GM21576 (cell line): Measurements from ENCODE around the gene WASF2.

Experiments used
- ATAC-seq: cut with Tn5 transposase; IDR thresholded peaks from one replicate; pipeline ENCODE4 v1.9.1; 2021; ENCODE audit warnings: mild to moderate bottlenecking, moderate library complexity; ENCODE audit not compliant: unreplicated experiment

WASF2 gene

DNA sequence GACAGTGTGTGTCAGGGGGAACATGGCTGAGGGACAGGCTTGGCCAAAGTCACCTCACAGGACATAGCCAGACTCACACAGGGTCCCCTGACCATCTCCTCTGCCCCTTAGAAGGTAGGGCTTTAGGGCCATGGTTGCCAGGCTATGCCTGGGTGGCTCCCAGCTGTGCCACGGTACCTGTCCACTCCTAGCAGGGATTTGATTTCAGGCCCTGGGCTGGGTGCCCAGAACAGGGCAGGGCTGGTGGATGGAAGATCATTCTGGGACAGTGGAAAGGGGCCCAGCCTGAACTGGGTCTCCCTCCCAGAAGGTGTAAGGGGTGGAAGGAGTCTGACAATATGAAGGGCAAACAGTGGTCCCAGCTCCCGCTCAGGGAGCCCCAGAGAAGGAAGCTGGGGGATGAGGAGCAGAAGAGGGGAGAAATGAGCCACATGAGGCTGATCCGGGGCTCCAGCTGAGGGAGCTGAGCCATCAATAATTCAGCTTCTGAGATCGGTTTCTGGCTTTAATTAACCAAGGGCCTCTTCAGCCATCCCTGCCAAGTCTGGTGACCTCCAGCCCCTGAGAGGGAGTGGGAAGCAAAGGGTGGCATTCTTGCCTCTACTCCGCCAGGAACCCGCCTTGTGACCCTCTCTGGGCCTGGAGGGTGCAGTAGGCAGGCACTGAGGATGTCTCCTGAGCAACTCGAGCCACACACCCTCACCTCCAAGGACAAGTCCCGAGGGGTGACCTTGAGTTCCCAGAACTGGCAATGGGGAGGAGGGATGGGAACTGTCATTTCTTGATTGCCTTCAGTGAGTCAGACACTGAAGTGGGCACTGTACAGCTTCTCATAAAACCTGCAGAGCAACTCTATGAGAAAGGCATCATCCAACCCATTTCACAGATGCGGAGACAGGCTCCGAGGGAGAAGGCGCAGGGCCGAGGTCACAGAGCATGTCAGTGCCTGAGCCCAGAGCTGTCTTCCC, 108.9 kb downstream of the WASF2 start:
- ATAC-seq, result no peak

DNA sequence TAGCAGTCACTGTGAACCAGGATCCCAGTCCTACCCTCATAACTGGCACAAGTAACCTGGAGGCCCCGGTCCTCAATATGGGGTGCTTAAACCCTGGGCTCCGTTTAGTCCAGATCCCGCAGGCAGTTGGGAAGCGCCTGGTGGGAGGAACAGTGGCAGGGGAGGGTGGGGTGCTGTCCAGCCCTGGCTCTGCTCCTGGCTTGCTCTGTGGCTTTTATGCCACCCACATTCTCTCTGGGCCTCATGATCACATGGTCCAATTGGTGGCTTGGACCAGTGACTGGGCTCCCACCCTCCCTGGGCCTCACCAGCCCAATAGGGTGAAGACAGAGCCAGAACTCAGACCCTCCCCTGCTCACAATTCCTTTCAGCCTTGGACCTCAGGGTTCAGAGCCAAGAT, 109.7 kb downstream of the WASF2 start:
- no peak for ATAC-seq

DNA sequence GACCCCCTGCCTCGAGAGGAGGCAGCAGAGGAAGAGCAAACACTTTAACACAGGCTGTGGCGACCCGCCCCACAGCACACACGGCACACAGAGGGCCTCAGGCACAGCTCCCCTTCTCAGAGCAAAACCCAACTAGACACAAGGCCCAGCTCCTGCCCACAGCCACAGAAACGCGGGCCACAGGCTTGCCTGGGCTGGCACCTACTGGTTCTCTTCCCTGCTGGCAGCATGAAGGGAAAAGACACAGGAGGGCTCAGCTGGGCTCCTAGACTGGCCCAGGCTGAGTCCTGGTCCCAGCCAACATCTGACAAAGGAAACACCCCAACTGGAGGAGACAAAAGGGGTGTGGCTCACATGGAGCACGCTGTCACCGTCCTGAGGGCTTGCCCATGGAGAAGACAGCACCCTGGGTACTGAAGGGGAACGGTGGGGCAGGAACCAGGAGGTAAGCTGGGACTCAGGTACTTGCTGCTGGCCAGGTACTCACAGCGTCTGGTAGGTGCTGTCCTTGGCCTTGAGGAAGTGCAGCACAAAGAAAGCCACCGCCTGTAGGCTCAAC, 110.3 kb downstream of the WASF2 start:
- no peak for ATAC-seq

DNA sequence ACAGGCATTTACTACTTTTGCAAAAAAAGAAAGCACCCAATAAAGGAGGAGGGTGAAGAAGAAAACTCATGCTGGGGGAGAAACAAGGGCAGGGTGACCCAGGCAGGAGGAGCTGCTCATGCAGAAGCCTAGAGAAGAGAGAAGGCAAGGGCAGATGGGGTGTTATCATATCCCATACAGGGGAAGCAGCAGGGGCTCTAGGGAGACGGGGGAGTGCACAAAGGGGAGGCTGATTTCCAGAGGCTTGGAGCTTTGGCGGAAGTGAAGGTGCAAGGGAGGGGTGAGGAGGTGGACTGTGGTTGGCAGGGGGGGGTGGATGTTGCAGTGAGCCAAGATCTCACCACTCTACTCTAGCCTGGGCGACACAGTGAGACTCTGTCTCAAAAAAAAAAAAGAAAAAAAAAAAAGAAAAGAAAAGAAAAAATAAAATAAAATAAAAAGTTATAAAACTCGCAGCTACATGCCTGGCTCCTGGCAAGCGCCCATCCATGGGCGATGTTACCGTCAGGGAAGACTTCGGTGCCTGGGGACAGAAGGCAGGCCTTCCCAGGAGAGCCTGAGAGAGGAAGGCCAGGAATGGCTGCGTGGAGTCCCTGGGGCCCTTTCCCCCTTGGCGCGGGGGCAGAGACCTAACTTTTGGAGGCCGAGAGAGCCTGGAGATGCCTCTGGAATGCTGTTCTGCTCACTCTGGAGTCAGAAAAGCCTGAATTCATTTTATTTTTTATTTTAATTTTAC, 112.0 kb downstream of the WASF2 start:
- ATAC-seq, result no peak

DNA sequence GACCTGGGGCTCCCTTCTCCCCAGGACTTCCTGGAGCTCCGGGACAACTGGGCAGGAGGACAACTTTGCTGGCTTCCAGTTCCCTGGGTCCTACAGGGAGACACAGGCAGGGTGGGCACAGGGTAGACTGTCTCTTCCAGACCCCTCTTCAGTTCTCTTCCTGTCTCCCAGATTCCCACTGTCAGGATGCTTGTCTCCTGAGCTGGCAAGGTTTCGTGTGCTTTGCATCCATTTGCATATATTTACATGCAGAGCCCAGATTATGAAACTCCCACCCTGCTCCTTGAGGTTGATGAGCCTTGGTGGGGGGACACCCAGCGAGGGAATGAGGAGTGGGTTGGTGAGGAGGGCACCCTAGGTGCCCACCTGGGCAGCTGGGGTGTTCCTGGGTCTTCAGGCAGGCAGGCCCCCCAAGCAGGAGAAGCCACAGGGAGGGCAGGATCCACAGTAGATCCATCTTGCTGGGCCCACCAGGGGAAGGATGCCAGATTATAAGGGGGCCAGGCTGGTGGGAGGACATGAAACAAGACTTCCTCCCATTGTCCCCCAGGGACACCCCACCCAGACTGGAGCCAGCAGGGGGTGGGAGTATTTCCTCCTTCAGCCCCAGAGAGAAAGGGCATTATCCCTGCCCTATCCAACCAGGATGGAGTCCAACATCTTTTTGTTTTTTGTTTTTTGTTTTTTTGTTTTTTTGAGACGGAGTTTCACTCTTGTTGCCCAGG, 115.4 kb downstream of the WASF2 start, which contains the start of gene FCN3:
FCN3 (minus strand) TSS at position 463 of the 725 bp plus-strand sequence; CDS start at position 457, 6 bp downstream.
- ATAC-seq, result no peak

DNA sequence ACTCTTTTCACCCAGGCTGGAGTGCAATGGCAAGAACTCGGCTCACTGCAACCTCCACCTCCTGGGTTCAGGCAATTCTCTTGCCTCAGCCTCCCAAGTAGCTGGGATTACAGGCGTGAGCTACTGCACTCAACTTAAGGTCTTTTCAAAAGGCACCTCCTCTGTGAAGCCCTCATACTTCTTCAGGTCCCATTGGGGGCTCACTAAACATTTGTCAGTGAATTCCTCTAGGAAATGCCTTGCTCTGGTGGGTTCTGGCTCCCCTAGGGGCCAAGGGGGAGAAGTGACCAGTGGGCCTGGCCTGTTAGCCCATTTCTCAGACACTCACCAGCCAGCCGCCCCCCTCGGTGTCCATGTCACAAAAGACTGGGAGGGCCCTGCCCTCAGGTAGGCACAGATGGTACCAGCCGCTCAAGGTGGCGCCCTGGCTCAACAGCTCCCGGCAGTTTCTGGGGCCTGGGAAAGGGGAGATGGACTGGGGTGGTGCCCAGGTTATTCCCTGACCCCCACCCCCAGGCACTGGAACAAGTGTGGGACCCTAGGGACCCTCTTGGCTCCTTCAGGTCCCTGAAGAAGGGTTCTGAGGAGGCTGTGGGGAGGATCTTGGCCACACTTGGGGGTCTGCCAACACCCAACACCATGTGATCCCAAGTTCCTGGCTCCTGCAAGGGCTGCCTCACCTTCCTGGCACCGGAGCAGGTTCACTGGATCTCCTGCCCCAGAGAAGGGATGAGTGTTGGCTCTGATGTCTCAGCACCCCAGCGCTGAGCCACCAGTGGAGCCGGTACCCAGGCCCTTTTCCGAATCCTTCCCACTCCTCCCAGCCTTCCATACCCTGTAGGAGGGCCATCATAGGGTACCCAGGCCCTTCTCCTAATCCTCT, 116.9 kb downstream of the WASF2 start:
- ATAC-seq, result no peak

DNA sequence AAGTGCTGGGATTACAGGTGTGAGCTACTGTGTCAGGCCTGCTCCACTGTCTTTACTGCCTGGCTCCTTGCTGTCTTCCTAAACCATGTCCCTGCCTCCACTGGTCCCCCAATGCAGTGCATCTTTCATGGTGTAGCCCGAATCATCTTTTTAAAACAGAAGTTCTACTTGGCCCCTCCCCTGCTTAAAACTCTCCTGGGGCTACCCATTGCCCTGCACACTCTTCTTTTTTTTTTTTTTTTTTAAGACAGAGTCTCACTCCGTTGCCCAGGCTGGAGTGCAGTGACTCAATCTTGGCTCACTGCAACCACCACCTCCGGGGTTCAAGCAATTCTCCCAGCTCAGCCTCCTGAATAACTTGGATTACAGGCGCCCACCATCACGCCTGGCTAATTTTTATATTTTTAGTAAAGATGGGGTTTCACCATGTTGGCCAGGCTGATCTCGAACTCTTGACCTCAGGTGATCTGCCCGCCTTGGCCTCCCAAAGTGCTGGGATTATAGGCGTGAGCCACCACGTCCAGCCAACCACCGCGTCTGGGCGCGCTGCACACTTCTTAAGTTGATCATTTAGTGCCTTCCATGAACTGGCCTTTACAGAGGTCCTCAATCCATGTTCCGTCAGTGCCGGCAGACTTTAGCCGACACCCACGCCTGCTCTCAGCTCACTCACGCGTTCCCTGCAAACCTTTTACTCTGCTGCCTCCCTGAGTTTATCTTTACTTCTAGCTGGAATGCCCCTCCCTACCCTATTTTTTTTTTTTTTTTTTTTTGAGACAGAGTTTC, 117.8 kb downstream of the WASF2 start:
- no peak for ATAC-seq

DNA sequence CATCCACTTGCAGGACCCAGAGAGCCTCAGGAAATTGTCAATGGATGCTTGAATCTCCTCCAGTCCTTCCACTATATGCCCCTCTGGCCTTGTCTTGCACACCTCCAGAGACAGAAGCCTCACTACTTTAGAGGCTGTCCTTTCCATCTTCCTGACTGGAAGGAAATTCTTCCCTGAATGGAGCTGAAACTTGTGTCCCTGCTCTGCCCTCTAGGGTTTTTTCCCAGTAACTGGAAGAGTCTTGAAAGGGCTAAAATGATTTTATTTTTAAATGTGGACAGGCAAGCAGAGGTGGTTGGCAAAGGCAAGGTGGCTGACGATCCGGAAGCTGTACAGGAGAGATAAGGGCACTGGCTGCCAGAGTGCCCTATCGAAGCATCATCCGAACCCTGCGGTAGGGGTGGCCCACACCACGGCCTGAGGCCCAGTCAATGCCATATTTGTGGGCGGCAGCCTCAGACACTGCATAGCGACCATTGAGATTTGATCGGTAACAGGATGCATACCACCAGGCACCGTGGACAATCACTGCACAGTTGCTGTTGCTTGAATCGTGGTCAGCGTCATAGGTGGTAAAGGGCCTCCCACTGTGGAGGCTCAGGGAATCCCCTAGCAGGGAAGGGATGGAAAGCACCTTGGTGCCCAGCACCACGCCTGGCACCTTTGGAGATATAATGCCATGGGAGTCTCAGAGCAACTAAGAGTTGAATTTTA, 120.9 kb downstream of the WASF2 start:
- ATAC-seq, result no peak

DNA sequence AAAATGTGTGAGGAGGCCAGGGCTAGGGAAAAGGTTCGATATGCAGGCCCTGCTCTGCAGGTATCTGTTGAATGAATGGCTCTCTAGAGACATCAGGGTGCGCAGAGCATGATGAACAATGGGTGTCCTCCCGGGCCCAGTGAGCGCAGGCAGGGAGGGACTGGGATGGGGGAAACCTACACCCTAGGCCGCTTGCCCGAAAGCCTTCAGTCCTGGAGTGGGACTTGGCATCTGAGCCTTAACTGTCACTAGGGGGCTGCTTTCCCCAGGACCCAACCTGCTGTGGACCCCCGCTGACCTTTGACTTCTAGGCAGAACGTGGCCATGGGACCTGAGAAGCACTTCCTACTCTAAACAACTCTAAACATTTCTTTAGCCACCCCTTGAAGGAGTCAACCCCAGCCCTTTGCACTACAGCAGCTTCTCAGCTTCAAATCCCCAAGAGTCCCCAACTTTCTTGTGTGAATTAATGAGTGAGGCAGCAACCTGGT, 122.8 kb downstream of the WASF2 start:
- ATAC-seq, result no peak

DNA sequence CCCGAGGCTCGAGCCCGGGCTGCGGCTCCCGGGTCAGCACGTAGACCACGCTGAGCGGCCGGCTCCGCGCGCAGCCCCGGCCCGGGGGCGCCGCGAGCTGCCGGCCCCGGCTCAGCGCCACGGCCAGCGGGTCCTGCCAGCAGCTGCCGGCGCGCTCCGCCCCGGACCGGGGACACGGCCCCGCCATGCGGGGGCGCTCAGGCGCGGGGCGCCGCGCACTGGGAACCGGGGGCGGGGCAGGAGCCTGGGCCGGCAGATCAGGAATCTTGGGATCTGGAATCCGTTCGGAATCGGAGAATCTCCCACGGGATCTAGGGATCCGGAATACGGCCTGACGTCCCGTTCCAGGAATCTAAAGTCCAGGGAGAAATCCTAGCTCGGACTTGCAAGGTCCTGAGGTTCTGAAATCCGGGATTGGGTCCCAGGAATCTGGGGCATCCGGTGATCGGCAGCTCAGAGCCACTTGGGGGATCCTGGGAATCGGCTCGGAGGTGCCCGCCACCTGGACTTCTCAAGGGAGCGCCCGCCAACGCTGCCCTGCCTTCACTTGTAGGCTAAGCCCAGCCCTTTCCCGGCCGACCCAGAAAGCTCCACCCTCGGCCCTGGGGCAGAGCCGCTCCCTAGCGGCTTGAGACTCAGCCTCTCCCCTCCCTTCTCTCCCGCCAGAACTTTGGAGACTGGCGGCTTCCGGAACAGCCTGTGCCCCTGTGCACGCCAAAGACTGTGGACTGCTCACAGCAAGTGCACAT, 123.4 kb downstream of the WASF2 start, which contains the start of gene MAP3K6:
MAP3K6 (minus strand) TSS at position 551 of the 749 bp plus-strand sequence; CDS start at position 187, 364 bp downstream.
- peak; percentile 26 for ATAC-seq

DNA sequence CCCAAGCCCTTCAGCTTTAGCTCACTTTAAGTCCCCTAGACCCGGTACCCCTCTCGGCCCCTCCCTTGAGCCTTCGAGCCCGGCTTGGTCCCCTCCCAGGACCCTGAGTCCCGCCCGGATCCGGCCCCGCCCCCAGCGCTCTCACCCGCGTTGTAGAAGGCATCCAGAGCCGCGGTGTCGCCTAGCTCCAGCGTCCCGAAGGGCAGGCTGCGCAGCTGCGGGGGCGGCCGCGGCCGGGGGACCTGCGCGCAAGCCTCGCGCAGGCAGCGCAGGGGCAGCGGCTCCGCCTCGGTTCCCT, 123.9 kb downstream of the WASF2 start:
- peak; percentile 26 for ATAC-seq

DNA sequence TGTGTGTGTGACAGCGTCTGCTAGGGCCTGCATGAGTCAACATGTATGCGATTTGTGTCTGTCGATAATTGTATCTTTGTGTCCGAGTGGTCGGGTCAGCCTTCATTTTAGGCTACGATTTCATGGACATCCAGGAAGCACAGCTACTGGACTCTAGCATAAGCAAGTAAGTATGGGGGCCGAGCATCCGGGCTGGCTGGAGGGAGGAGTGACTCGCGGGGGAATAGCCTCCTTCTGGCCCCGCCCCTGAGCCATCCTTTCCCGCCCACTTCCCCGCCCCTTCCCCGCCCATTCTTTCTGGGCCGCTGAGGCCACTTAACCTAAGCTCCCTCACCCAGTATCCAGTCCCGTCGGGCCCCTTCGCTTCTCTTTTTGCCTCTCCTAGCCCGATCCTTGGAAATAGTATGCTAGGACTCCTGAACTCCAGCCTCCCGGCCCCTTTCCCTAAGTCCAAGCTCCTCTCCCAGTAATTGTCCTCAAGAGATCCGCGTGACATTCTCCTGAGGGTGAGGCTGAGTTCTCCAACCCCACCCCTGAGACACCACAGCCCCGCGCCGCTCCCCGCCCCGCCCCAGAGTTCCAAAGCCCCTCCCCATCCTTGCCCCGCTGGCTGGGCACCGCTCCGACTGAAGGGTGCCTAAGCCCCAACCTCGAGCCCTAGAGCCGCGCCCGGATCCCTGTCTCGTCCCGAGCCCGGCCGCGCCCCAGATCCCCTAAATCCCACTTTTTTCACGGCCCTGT, 124.4 kb downstream of the WASF2 start:
- ATAC-seq, result peak; percentile 55

DNA sequence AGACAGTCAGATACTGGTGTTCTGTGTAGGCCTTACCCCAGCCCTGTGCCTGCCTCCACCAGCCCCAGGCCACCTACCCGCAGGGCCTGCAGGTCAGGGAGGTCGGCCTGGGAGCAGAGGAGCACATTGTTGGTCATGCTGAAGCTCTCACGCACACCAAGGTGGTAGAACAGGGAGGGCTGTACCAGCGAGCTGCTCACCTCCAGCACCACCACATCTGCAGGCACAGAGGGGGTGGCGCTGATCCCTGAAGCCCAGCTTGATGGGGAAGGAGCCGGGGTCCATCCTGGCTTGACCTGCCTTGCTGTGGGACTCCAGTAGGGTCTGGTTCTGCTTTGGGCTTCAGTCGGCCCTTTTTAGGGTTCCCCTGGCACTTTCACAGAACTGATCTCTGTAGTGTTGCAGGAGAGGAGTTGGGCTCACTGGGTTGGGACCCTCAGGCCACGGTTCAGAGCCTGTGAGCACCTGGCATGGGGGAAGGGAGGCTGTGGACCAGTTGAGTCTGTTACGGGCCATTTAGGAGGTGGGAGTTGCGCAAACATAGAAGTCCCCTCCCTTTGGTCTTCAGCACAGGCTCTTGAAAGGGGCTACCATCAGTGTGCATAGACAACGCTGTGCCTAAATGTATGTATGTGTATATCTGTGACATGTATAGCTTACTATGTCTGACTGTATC, 125.1 kb downstream of the WASF2 start:
- no peak for ATAC-seq

DNA sequence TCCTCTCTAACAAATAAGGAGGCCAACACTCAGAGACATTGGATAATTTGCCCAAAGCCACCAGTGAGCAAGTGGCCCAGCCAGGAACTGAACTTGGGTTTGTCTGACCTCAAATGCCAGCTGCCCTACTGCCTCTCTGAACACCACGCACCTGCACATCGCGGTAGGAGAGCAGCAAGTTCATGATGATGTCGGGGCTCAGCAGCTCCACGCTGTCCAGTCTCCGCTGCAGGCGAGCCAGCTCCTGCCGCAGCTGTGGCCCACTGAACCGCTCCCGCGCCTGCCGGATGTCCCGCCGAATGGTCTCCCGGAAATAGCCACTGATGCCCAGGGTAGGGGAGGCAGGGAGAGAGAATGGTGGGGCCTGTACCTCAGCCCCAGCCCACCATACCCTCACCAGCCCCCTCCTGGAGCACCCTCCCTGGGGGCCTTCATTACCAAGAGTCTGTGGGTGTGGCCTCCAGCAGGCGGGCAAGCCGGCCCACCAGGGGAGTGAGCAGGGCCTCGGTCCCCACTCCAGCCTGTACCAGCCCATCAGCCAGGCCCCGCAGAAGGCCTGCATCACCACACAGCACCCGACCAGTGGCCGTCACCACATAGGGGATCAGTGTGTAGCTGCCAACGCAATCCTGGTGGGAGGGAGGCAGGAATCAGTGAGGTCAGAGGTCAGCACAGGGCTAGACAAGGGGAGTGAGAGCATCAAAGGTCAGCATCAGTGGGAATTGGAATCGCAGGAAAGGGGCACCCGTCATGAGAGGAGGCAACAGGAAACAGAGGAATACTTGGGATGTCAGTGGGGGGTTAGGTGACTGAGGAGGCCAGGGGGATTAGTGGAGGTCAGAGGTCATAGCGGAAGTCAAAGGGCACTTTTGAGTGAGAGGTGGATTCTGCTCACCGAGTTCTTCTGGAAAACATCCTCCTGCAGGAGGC, 125.9 kb downstream of the WASF2 start:
- ATAC-seq, result no peak

DNA sequence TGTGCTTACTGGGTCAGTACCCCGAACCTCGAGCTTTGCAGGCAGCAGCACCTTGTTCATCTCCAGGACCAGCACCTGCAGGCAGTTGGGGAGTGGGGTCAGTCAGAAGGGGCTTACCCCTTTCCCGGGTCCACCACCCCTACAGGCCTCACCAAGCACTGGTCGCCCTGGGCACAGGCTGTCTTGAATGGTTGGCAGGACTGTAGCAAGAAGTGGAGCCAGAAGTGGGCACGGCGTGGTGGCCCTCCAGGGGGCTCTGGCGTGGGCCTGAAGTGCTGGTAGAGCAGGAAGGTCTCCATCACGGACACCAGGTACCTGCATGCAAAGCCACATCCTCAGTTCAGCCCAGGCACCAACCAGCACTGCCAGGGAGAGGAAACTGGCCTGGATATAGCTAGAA, 128.4 kb downstream of the WASF2 start:
- no peak for ATAC-seq
